NCI-H460 (cell line): ENCODE measurements around the gene CLCN6. TPM values are rescaled to one million over a fixed set of nuclear protein-coding genes. Genes with fewer than 3 reads are reported as not detected.

Experiments
- small RNA-seq, 2 experiments: library from RNA; depleted of rRNA; stranded (forward); fragments of <200 nt; gene quantifications; one replicate each; pipeline ENCODE3, GENCODE V24; 2014
- total RNA-seq: library from RNA; depleted of rRNA; stranded (reverse); fragments of >200 nt; shearing (Covaris generic); gene quantifications from 2 replicates; pipeline ENCODE4 v1.2.3, GENCODE V29; 2014; rRNA removed

Gene CLCN6
- total RNA-seq, 1 experiment from 2014 or later, result 6.5 TPM

Small RNA genes within 50 kb of the gene (small RNA-seq; reads per million reads assigned to genes)
- 0 reads per million in 2 experiments for gene RF02156
- 0 reads per million in 2 experiments for gene RF02157
- gene RF02158, result 0 reads per million in 2 experiments

Other genes starting within 250 kb of the CLCN6 start
- gene FBXO2, start 151.8 kb upstream of the CLCN6 start, total RNA-seq, result 0.35 and 0.50 TPM in 2 replicates
- 8.2 and 9.1 TPM in 2 replicates for gene FBXO44, start 151.3 kb upstream of the CLCN6 start, total RNA-seq
- 6.8 and 10.4 TPM in 2 replicates for gene FBXO6, start 142.0 kb upstream of the CLCN6 start, total RNA-seq
- gene MAD2L2, start 125.0 kb upstream of the CLCN6 start, total RNA-seq, result 49.5 and 51.2 TPM in 2 replicates
- gene DRAXIN, start 114.5 kb upstream of the CLCN6 start, total RNA-seq, result 0.02 and 0.03 TPM in 2 replicates
- 29.1 and 34.3 TPM in 2 replicates for gene AGTRAP, start 70.1 kb upstream of the CLCN6 start, total RNA-seq
- 0.14 TPM in 1 of 2 replicates, not detected in the other for gene C1orf167, start 44.0 kb upstream of the CLCN6 start, total RNA-seq
- gene MTHFR, start 227 bp upstream of the CLCN6 start, total RNA-seq, result 5.2 and 6.0 TPM in 2 replicates
- gene NPPA, start 41.6 kb downstream of the CLCN6 start, total RNA-seq, result not detected in 2 replicates
- gene NPPB, start 52.8 kb downstream of the CLCN6 start, total RNA-seq, result not detected in 2 replicates
- gene KIAA2013, start 120.2 kb downstream of the CLCN6 start, total RNA-seq, result 33.8 and 40.3 TPM in 2 replicates
- 69.1 and 70.0 TPM in 2 replicates for gene PLOD1, start 128.5 kb downstream of the CLCN6 start, total RNA-seq
- 29.8 and 32.0 TPM in 2 replicates for gene MFN2, start 174.3 kb downstream of the CLCN6 start, total RNA-seq
- gene MIIP, start 213.3 kb downstream of the CLCN6 start, total RNA-seq, result 17.6 and 24.2 TPM in 2 replicates